Smooth muscle cell (in vitro differentiated cells): ENCODE results near the gene ZCCHC14. TPM values are rescaled to one million over a fixed set of nuclear protein-coding genes. Genes with fewer than 3 reads are reported as not detected.

ENCODE experiments used
- DNase-seq: peaks from one replicate; lab custom pipeline; 2025; ENCODE audit not compliant: unreplicated experiment; lab: John Stamatoyannopoulos, UW
- H2AFZ ChIP-seq: fragments of 200-600 bp; sonication (generic); 2 replicates; pipeline ENCODE4 v1.6.0; 2016; ENCODE audit warnings: antibody characterized with exemption, low read depth, mild to moderate bottlenecking
- H3F3A ChIP-seq: fragments of 200-600 bp; sonication (generic); 2 replicates; pipeline ENCODE4 v1.6.0; 2017; ENCODE audit warnings: antibody characterized with exemption, low read depth
- H3K27ac ChIP-seq: fragments of 200-600 bp; sonication (generic); 2 replicates; pipeline ENCODE4 v1.5.1; 2016; ENCODE audit warnings: low read depth, mild to moderate bottlenecking
- H3K27me3 ChIP-seq: fragments of 200-600 bp; sonication (generic); 2 replicates; pipeline ENCODE4 v1.6.1; 2016; ENCODE audit warnings: low read depth, mild to moderate bottlenecking
- H3K36me3 ChIP-seq: fragments of 200-600 bp; sonication (generic); 2 replicates; pipeline ENCODE4 v1.5.1; 2016; ENCODE audit warnings: low read depth
- H3K4me1 ChIP-seq: fragments of 200-600 bp; sonication (generic); 2 replicates; pipeline ENCODE4 v1.5.1; 2016; ENCODE audit warnings: low read depth
- H3K4me2 ChIP-seq: fragments of 200-600 bp; sonication (generic); 2 replicates; pipeline ENCODE4 v1.6.0; 2016; ENCODE audit warnings: mild to moderate bottlenecking
- H3K4me3 ChIP-seq: fragments of 200-600 bp; sonication (generic); 2 replicates; pipeline ENCODE4 v1.5.1; 2016; ENCODE audit warnings: mild to moderate bottlenecking
- H3K79me2 ChIP-seq: fragments of 200-600 bp; sonication (generic); 2 replicates; pipeline ENCODE4 v1.6.0; 2016; ENCODE audit warnings: low read depth, mild to moderate bottlenecking
- H3K9ac ChIP-seq: fragments of 200-600 bp; sonication (generic); 2 replicates; pipeline ENCODE4 v1.6.0; 2016; ENCODE audit warnings: low read depth
- H3K9me3 ChIP-seq: fragments of 200-600 bp; sonication (generic); replicated peaks from 2 replicates; pipeline ENCODE4 v1.5.1; 2016; ENCODE audit warnings: low read depth
- H4K20me1 ChIP-seq: fragments of 200-600 bp; sonication (generic); 2 replicates; pipeline ENCODE4 v1.6.0; 2016; ENCODE audit warnings: low read depth
- CTCF ChIP-seq: fragments of 200-600 bp; sonication (generic); IDR thresholded peaks from 2 replicates; pipeline ENCODE4 v1.5.1; 2017; ENCODE audit warnings: borderline replicate concordance, mild to moderate bottlenecking, antibody characterized with exemption; ENCODE audit not compliant: insufficient read depth, poor library complexity, severe bottlenecking
- WGBS: methylation state at CpG from one replicate; pipeline ENCODE4 v1.1.7; 2016; ENCODE audit warnings: low lambda C conversion rate; 5-methylcytosine and 5-hydroxymethylcytosine counted together
- polyA plus RNA-seq: library from polyadenylated mRNA; unstranded; fragments of >200 nt; fragmentation: Nextera tagmentation; extraction: Ambion mirVana; gene quantifications from 2 replicates; pipeline ENCODE4 v1.2.1, GENCODE V29; 2016
- total RNA-seq: library from RNA; depleted of rRNA; stranded (reverse); fragments of >200 nt; gene quantifications from 2 replicates; pipeline ENCODE4 v1.2.3, GENCODE V29; 2014

ZCCHC14 gene
- total and polyA plus RNA-seq, 2 experiments from 2014 or later, result 4.6 to 8.5 TPM

- no peak for TF ChIP-seq CTCF
- no peak for DNase-seq
Measured at GRCh38 chr16:87474017-87474416, 18.8 kb downstream of the ZCCHC14 start.

GRCh38 chr16:87472935-87473334 is 19.9 kb downstream of the ZCCHC14 start:
- Histone ChIP-seq H4K20me1 (peaks cover 100% of the 10 kb centered on the region), H3K9me3 (no peaks in the 10 kb centered on the region), H3K4me3 (no peak overlapping the region), H3K4me2 (no peak overlapping the region), H3F3A (no peaks in the 10 kb centered on the region), H3K27me3 (no peaks in the 10 kb centered on the region), H3K79me2 (peaks cover 97% of the 10 kb centered on the region), H3K4me1 (peaks cover 10% of the 10 kb centered on the region), H3K27ac (no peak overlapping the region), H3K36me3 (no peaks in the 10 kb centered on the region), H2AFZ (no peak overlapping the region), H3K9ac (no peak overlapping the region)
- 92% methylated on average over 6 of the region's 6 CpGs for WGBS
- no peak for TF ChIP-seq CTCF
- no peak for DNase-seq

More at GRCh38 chr16:87474017-87474416, 18.8 kb downstream of the ZCCHC14 start:
- Histone ChIP-seq H3K27me3 (no peaks in the 10 kb centered on the region), H3K9me3 (no peaks in the 10 kb centered on the region), H3K9ac (no peak overlapping the region), H2AFZ (no peak overlapping the region), H3F3A (no peaks in the 10 kb centered on the region), H4K20me1 (peaks cover 94% of the 10 kb centered on the region), H3K4me1 (peaks cover 10% of the 10 kb centered on the region), H3K36me3 (no peaks in the 10 kb centered on the region), H3K27ac (no peak overlapping the region), H3K79me2 (peaks cover 96% of the 10 kb centered on the region), H3K4me3 (no peak overlapping the region), H3K4me2 (no peak overlapping the region)
- 95% methylated on average over 4 of the region's 4 CpGs for WGBS

GRCh38 chr16:87472142-87472778 is 20.6 kb downstream of the ZCCHC14 start:
- Histone ChIP-seq H3K79me2 (peaks cover 98% of the 10 kb centered on the region), H3K27ac (no peak overlapping the region), H3K27me3 (no peaks in the 10 kb centered on the region), H3F3A (no peaks in the 10 kb centered on the region), H3K9me3 (no peaks in the 10 kb centered on the region), H3K4me1 (peaks cover 10% of the 10 kb centered on the region), H4K20me1 (peaks cover 95% of the 10 kb centered on the region), H3K4me2 (no peak overlapping the region), H2AFZ (no peak overlapping the region), H3K4me3 (no peak overlapping the region), H3K36me3 (no peaks in the 10 kb centered on the region), H3K9ac (no peak overlapping the region)
- WGBS, result 92% methylated on average over 22 of the region's 22 CpGs
- DNase-seq, result no peak
- no peak for TF ChIP-seq CTCF
